Right lobe of liver (tissue), 6 donors: ENCODE data around the gene FPGS. TPM values are rescaled to one million over a fixed set of nuclear protein-coding genes. Genes with fewer than 3 reads are reported as not detected.

Source experiments
- ATAC-seq, 4 donors: fragments of 200-7000 bp; cut with Tn5 transposase; one replicate each; pipeline ENCODE4 v1.9.1; 2020; ENCODE audit warnings: mild to moderate bottlenecking in 4 of 4, moderate library complexity in 4 of 4
- DNase-seq, 3 donors: peaks; one replicate each; pipeline ENCODE4 v3.0.0-alpha.2; 2020
- H3K27ac ChIP-seq, 3 donors: fragments of 200-600 bp; one replicate each; pipeline ENCODE4 v1.8.0; 2022
- H3K27me3 ChIP-seq, 2 donors: fragments of 200-600 bp; one replicate each; pipeline ENCODE4 v1.8.0; 2022
- H3K36me3 ChIP-seq, 4 donors: fragments of 200-600 bp; sonication (generic) in 1 of 4; one replicate each; pipeline versions ENCODE4 v1.5.1 to v1.8.0; 2017 to 2022; ENCODE audit warnings: control low read depth in 1 of 4
- H3K4me1 ChIP-seq, 4 donors: fragments of 200-600 bp; sonication (generic) in 1 of 4; one replicate each; pipeline versions ENCODE4 v1.5.1 to v1.8.0; 2017 to 2022; ENCODE audit warnings: control low read depth in 1 of 4
- H3K4me3 ChIP-seq, 3 donors: fragments of 200-600 bp; one replicate each; pipeline ENCODE4 v1.8.0; 2022
- H3K9me3 ChIP-seq, 4 donors: fragments of 200-600 bp; sonication (generic) in 1 of 4; one replicate each; pipeline versions ENCODE4 v1.5.1 to v1.8.0; 2017 to 2022; ENCODE audit warnings: control low read depth in 1 of 4
- CTCF ChIP-seq, 4 donors: fragments of 200-600 bp in 3 of 4; fragments of 450-650 bp in 1 of 4; IDR thresholded peaks; one replicate each; pipeline versions ENCODE4 v1.5.1 to v1.8.0; 2016 to 2022; ENCODE audit warnings: antibody characterized with exemption in 4 of 4, mild to moderate bottlenecking in 2 of 4
- POLR2A ChIP-seq: fragments of 450-650 bp; IDR thresholded peaks from one replicate; pipeline ENCODE4 v1.6.1; 2017; ENCODE audit warnings: antibody characterized with exemption, mild to moderate bottlenecking
- WGBS: methylation state at CpG from one replicate; pipeline ENCODE4 v1.1.6; 2018; ENCODE audit warnings: low coverage, low lambda C conversion rate; ENCODE audit not compliant: insufficient coverage; ENCODE audit errors: missing lambda C conversion rate; 5-methylcytosine and 5-hydroxymethylcytosine counted together
- intact Hi-C, 2 donors: fragments of 100-400 bp; cut with DNase I; formaldehyde crosslinking; loops; one replicate each; pipeline versions ENCODE4 v1.11.2 to v1.14.1; 2022
- total RNA-seq, 6 experiments: library from RNA; depleted of rRNA in 2 of 6; stranded (reverse); fragments of >200 nt in 2 of 6; fragmentation: NEBNext Ultra II Directional in 3 of 6; extraction: Animal tissue kit (Norgen Biotek cat#: 25700) in 3 of 6; gene quantifications; one replicate each; pipeline versions ENCODE4 v1.1.0 to v1.2.4, GENCODE V29; 2016 to 2023
- donor health status: DM: no; HTN: yes; CAD: no.
- donor health status: DM: no; HTN: no; CAD: no.
- donor health status: DM: no; HTN: no; CAD: no.
- donor health status: DM: no; HTN: yes; CAD: no.
- donor health status: DM: no; HTN: yes; CAD: no.

The FPGS gene
- total RNA-seq, 6 experiments from 2014 or later, result 44.3 to 68.5 (median 56.9) TPM

- peak in 1 of 3 donors; percentile 59 for DNase-seq
- Histone ChIP-seq H3K27ac (no peak overlapping the region), H3K9me3 (no peaks in the 10 kb centered on the region), H3K27me3 (no peaks in the 10 kb centered on the region), H3K4me1 (peaks cover 0 to 1% (median 0%) of the 10 kb centered on the region in 4 donors), H3K4me3 (no peak overlapping the region), H3K36me3 (peaks cover 0 to 77% (median 29%) of the 10 kb centered on the region in 4 donors)
- TF ChIP-seq CTCF (IDR thresholded peaks at IDR 0.05), result no peak
- no peak for TF ChIP-seq POLR2A
- 69% methylated on average over 8 of the region's 33 CpGs for WGBS
- intact Hi-C loops, result loop anchor here in 1 of 2 donors (10.0 kb wide), 1 partner anchor 59 kb away; the partner anchor contains the start of gene AK1
- ATAC-seq, result peak in 3 of 4 donors; percentile 1 to 2 (median 2)
These were observed 13.1 kb downstream of the FPGS start for GRCh38 chr9:127815512-127816361.

- Histone ChIP-seq H3K9me3 (no peaks in the 10 kb centered on the region), H3K4me1 (no peaks in the 10 kb centered on the region), H3K27me3 (no peaks in the 10 kb centered on the region), H3K36me3 (peaks cover 0 to 71% (median 29%) of the 10 kb centered on the region in 4 donors), H3K27ac (no peak overlapping the region), H3K4me3 (no peak overlapping the region)
- intact Hi-C loops, result loop anchor here in 1 of 2 donors (10.0 kb wide), 1 partner anchor 58 kb away; the partner anchor contains the start of gene AK1
- ATAC-seq (peak in 2 of 4 donors; percentile 2 to 3), DNase-seq (no peak)
- no peak for TF ChIP-seq POLR2A
- no peak for TF ChIP-seq CTCF (IDR thresholded peaks at IDR 0.05)
- WGBS, result 57% methylated on average over 1 of the region's 3 CpGs
These were observed 13.7 kb downstream of the FPGS start for GRCh38 chr9:127816362-127816725.

GRCh38 chr9:127816728-127817127, 14.0 kb downstream of the FPGS start:
- DNase-seq, result no peak
- Histone ChIP-seq H3K4me3 (no peak overlapping the region), H3K9me3 (no peaks in the 10 kb centered on the region), H3K27me3 (no peaks in the 10 kb centered on the region), H3K4me1 (no peaks in the 10 kb centered on the region), H3K36me3 (peaks cover 0 to 68% (median 27%) of the 10 kb centered on the region in 4 donors), H3K27ac (no peak overlapping the region)
- 33% methylated on average over 1 of the region's 8 CpGs for WGBS
- no peak for TF ChIP-seq POLR2A
- no peak for TF ChIP-seq CTCF (IDR thresholded peaks at IDR 0.05)
- ATAC-seq, result peak in 1 of 4 donors; percentile 1
- intact Hi-C loops, result loop anchor here in 1 of 2 donors (10.0 kb wide), 1 partner anchor 58 kb away; the partner anchor contains the start of gene AK1

DNA sequence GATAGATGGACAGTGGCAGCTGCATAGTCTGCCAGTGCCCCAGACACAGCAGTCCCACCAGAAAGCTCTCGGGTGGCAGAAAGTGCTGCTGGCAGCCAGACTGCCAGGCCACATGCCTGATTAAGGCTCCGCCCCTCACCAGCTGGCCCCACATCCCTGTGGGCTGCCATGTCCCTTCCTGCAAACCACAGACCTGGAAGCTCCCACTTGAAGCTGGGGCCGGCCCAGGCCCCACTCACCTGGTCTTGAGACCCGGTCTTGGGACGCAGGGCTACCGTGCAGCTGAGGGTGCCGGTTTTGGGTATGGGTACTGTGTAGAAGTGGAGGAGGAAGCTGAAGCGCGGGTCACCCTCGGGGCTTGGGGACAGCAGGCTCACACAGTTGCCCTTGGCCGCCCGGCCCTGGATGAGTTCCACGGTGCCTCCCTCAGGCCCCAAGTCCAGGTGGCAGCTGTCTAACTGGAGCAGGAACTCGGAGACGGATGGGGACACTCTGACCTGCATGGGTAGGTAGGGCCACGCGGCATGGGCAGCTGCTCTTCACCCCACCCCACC, 15.3 kb downstream of the FPGS start:
- H3K9me3 ChIP-seq, result no peaks in the 10 kb centered on the region
- peak in 3 of 4 donors; percentile 2 to 5 (median 4) for ATAC-seq
- no peaks in the 10 kb centered on the region for H3K27me3 ChIP-seq
- DNase-seq, result peak in 1 of 3 donors; percentile 53
- H3K4me3 ChIP-seq, result no peak overlapping the region
- H3K36me3 ChIP-seq, result peaks cover 0 to 57% (median 22%) of the 10 kb centered on the region in 4 donors
- TF ChIP-seq POLR2A (no peak), CTCF (IDR thresholded peaks at IDR 0.05) (no peak)
- WGBS, result no CpG with 5 or more reads among the region's 17 CpGs
- H3K27ac ChIP-seq, result no peak overlapping the region
- intact Hi-C loops, result loop anchor here in 1 of 2 donors (10.0 kb wide), 1 partner anchor 57 kb away; the partner anchor contains the start of gene AK1
- H3K4me1 ChIP-seq, result no peaks in the 10 kb centered on the region
